Measurements from ENCODE around the gene ASPSCR1. TPM values are rescaled to one million over a fixed set of nuclear protein-coding genes. Genes with fewer than 3 reads are reported as not detected.

The ASPSCR1 gene
- total RNA-seq, 4 donors from 2014 or later: 24.0 to 44.7 (median 32.0) TPM

- H3K36me3 ChIP-seq: peaks cover 0 to 41% of the 10 kb centered on the region in 2 donors
- ATAC-seq: no peak
Observed at GRCh38 chr17:81983011-81983638, 5.7 kb downstream of the ASPSCR1 start.

GRCh38 chr17:81983639-81984373 is 6.4 kb downstream of the ASPSCR1 start:
- intact Hi-C loops (cut with DNase I; ENCODE audit: low total_unique reads) (no loop called here), in situ Hi-C loops (cut with MboI; ENCODE audit: low sequenced_read_pairs in 4 of 4) (no loop called here)
- DNase-seq (no peak), ATAC-seq (no peak)
- no peak overlapping the region for H3K4me3 ChIP-seq
- peaks cover 4 to 5% of the 10 kb centered on the region in 2 donors for H3K4me1 ChIP-seq
- peaks cover 0 to 41% of the 10 kb centered on the region in 2 donors for H3K36me3 ChIP-seq
- H3K9me3 ChIP-seq: no peaks in the 10 kb centered on the region
- H3K27ac ChIP-seq: no peak overlapping the region
- no peaks in the 10 kb centered on the region for H3K27me3 ChIP-seq
- TF ChIP-seq POLR2A (IDR thresholded peaks at IDR 0.05): no peak
- no peak for TF ChIP-seq CTCF (IDR thresholded peaks at IDR 0.05 in 4 of 5, conservative IDR thresholded peaks at IDR 0.05 in 1 of 5)

More at GRCh38 chr17:81983011-81983638, 5.7 kb downstream of the ASPSCR1 start:
- no peak for DNase-seq
- H3K9me3 ChIP-seq: no peaks in the 10 kb centered on the region
- no peak overlapping the region for H3K27ac ChIP-seq
- peaks cover 11% of the 10 kb centered on the region in 2 donors for H3K4me1 ChIP-seq
- intact Hi-C loops (cut with DNase I; ENCODE audit: low total_unique reads): no loop called here
- no peak overlapping the region for H3K4me3 ChIP-seq
- in situ Hi-C loops (cut with MboI; ENCODE audit: low sequenced_read_pairs in 4 of 4): no loop called here
- H3K27me3 ChIP-seq: no peaks in the 10 kb centered on the region
- no peak for TF ChIP-seq POLR2A (IDR thresholded peaks at IDR 0.05)
- TF ChIP-seq CTCF (IDR thresholded peaks at IDR 0.05 in 4 of 5, conservative IDR thresholded peaks at IDR 0.05 in 1 of 5): no peak

GRCh38 chr17:81984773-81985410 is 7.5 kb downstream of the ASPSCR1 start:
- TF ChIP-seq POLR2A (IDR thresholded peaks at IDR 0.05) (no peak), CTCF (IDR thresholded peaks at IDR 0.05 in 4 of 5, conservative IDR thresholded peaks at IDR 0.05 in 1 of 5) (no peak)
- DNase-seq (no peak), ATAC-seq (no peak)
- Histone ChIP-seq H3K27me3 (no peaks in the 10 kb centered on the region), H3K4me3 (no peak overlapping the region), H3K4me1 (no peaks in the 10 kb centered on the region), H3K36me3 (peaks cover 0 to 41% of the 10 kb centered on the region in 2 donors), H3K27ac (no peak overlapping the region), H3K9me3 (no peaks in the 10 kb centered on the region)
- in situ Hi-C loops (cut with MboI; ENCODE audit: low sequenced_read_pairs in 4 of 4) (no loop called here), intact Hi-C loops (cut with DNase I; ENCODE audit: low total_unique reads) (no loop called here)

GRCh38 chr17:81986606-81987005 is 9.2 kb downstream of the ASPSCR1 start:
- H3K9me3 ChIP-seq: no peaks in the 10 kb centered on the region
- in situ Hi-C loops (cut with MboI; ENCODE audit: low sequenced_read_pairs in 4 of 4) (no loop called here), intact Hi-C loops (cut with DNase I; ENCODE audit: low total_unique reads) (no loop called here)
- H3K36me3 ChIP-seq: peaks cover 0 to 36% of the 10 kb centered on the region in 2 donors
- no peak for DNase-seq
- no peak for ATAC-seq
- peaks cover 3 to 10% of the 10 kb centered on the region in 2 donors for H3K4me1 ChIP-seq
- H3K27me3 ChIP-seq: no peaks in the 10 kb centered on the region
- H3K4me3 ChIP-seq: no peak overlapping the region
- H3K27ac ChIP-seq: no peak overlapping the region
- no peak for TF ChIP-seq CTCF (IDR thresholded peaks at IDR 0.05 in 4 of 5, conservative IDR thresholded peaks at IDR 0.05 in 1 of 5)
- no peak for TF ChIP-seq POLR2A (IDR thresholded peaks at IDR 0.05)
